ENCODE measurements around the gene UBASH3A. TPM values are rescaled to one million over a fixed set of nuclear protein-coding genes. Genes with fewer than 3 reads are reported as not detected.

The UBASH3A gene
- total RNA-seq, 3 donors from 2014 or later (not counting 1 experiment from before 2014, with no cell fraction given): 0.66 to 5.0 (median 2.0) TPM

DNA sequence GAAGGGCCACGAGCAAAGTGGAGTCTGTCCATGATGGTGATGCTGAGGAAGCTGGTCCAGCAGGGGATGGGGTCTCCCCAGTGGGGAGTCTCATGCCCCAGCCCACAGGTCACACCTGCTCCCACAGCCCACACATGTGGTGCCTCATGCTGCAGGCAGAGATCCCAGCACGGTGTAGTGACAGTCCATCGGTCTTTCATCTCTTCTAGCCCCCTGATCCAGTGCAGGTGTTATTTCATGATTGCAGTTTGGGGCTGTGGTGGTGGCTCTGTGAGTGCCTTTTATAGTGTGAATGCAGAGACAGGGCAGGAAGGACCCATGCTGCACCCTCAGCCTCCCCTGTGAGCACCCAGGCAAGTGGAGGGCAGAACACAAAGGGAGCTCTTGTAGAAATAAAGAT lies 45.0 kb downstream of the UBASH3A start:
- H3K9me3 ChIP-seq (ENCODE audit: control insufficient read depth, insufficient read depth, low read length): no peaks in the 10 kb centered on the region
- ATAC-seq (no peak), DNase-seq (no peak)
- Mint-ChIP-seq H3K36me3 (no peaks in the 10 kb centered on the region), H3K27me3 (ENCODE audit: low read depth in 2 of 2) (peaks cover 34 to 64% of the 10 kb centered on the region in 2 donors), H3K27ac (no peak overlapping the region), H3K4me3 (no peak overlapping the region), H3K4me1 (peaks cover 0 to 9% of the 10 kb centered on the region in 2 donors), H3K9me3 (no peaks in the 10 kb centered on the region)
- 50% methylated on average over 3 of the region's 3 CpGs for WGBS (ENCODE audit: insufficient coverage)
- intact Hi-C loops (cut with micrococcal nuclease): no loop called here
- H3K36me3 ChIP-seq (ENCODE audit: control insufficient read depth, insufficient read depth, low read length): no peaks in the 10 kb centered on the region
- TF ChIP-seq CTCF (IDR thresholded peaks at IDR 0.05): no peak
- no peak overlapping the region for H3K27ac ChIP-seq (ENCODE audit: low read length)
- peaks cover 9% of the 10 kb centered on the region for H3K4me1 ChIP-seq (ENCODE audit: control insufficient read depth, insufficient read depth, low read length)
- H3K27me3 ChIP-seq (ENCODE audit: control insufficient read depth, insufficient read depth, low read length): peaks cover 3% of the 10 kb centered on the region
- H3K4me3 ChIP-seq (ENCODE audit: low read length): no peak overlapping the region

DNA sequence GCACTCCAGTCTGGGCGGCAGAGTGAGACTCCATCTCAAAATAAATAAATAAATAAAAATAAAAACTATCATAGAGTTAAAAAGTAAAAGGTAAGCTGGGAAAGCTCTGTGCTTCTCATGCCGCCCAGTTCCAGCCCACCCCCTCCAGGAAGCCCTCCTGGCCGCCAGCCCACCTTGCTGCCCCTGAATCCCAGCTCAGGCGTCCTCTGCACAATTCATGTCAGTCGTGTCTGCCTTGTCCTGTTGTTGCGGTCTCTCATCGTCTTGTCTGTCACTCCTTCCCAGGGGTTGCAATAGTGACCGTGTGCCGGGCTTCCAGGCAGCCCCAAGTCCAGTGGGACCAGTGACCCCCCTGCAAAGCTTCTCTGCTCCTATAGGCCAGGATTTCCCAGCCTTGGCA lies 48.2 kb downstream of the UBASH3A start:
- Histone ChIP-seq H3K4me1 (ENCODE audit: control insufficient read depth, insufficient read depth, low read length) (peaks cover 9% of the 10 kb centered on the region), H3K27ac (ENCODE audit: low read length) (no peak overlapping the region), H3K9me3 (ENCODE audit: control insufficient read depth, insufficient read depth, low read length) (no peaks in the 10 kb centered on the region), H3K4me3 (ENCODE audit: low read length) (no peak overlapping the region), H3K36me3 (ENCODE audit: control insufficient read depth, insufficient read depth, low read length) (no peaks in the 10 kb centered on the region), H3K27me3 (ENCODE audit: control insufficient read depth, insufficient read depth, low read length) (no peaks in the 10 kb centered on the region)
- Mint-ChIP-seq H3K27me3 (ENCODE audit: low read depth in 2 of 2) (peaks cover 24 to 57% of the 10 kb centered on the region in 2 donors), H3K36me3 (no peaks in the 10 kb centered on the region), H3K4me3 (no peak overlapping the region), H3K4me1 (peaks cover 0 to 14% of the 10 kb centered on the region in 2 donors), H3K9me3 (no peaks in the 10 kb centered on the region), H3K27ac (no peak overlapping the region)
- intact Hi-C loops (cut with micrococcal nuclease): loop anchor here (2.0 kb wide), 1 partner anchor 307 kb away; no protein-coding TSS in a partner anchor
- DNase-seq (no peak), ATAC-seq (no peak)
- no peak for TF ChIP-seq CTCF (IDR thresholded peaks at IDR 0.05)
- 95% methylated on average over 8 of the region's 9 CpGs for WGBS (ENCODE audit: insufficient coverage)

GRCh38 chr21:42452401-42453223 lies 48.9 kb downstream of the UBASH3A start:
- ATAC-seq (no peak), DNase-seq (no peak)
- TF ChIP-seq CTCF (IDR thresholded peaks at IDR 0.05): no peak
- no peaks in the 10 kb centered on the region for H3K36me3 Mint-ChIP-seq
- peaks cover 9% of the 10 kb centered on the region for H3K4me1 ChIP-seq (ENCODE audit: control insufficient read depth, insufficient read depth, low read length)
- intact Hi-C loops (cut with micrococcal nuclease): no loop called here
- no peak overlapping the region for H3K27ac ChIP-seq (ENCODE audit: low read length)
- H3K4me3 Mint-ChIP-seq: no peak overlapping the region
- no peak overlapping the region for H3K27ac Mint-ChIP-seq
- 89% methylated on average over 22 of the region's 22 CpGs for WGBS (ENCODE audit: insufficient coverage)
- peaks cover 0 to 15% of the 10 kb centered on the region in 2 donors for H3K4me1 Mint-ChIP-seq
- H3K27me3 ChIP-seq (ENCODE audit: control insufficient read depth, insufficient read depth, low read length): no peaks in the 10 kb centered on the region
- H3K9me3 Mint-ChIP-seq: no peaks in the 10 kb centered on the region
- no peaks in the 10 kb centered on the region for H3K9me3 ChIP-seq (ENCODE audit: control insufficient read depth, insufficient read depth, low read length)
- no peak overlapping the region for H3K4me3 ChIP-seq (ENCODE audit: low read length)
- H3K36me3 ChIP-seq (ENCODE audit: control insufficient read depth, insufficient read depth, low read length): no peaks in the 10 kb centered on the region
- peaks cover 28 to 51% of the 10 kb centered on the region in 2 donors for H3K27me3 Mint-ChIP-seq (ENCODE audit: low read depth in 2 of 2)
